GM19455 (cell line): Measurements from ENCODE around the gene NXPH1.
A peak's percentile ranks its signal among the peaks of the same experiment; 100 is the strongest.

Experiments used
- ATAC-seq: cut with Tn5 transposase; IDR thresholded peaks from one replicate; pipeline ENCODE4 v1.9.1; 2021; ENCODE audit not compliant: unreplicated experiment

NXPH1 gene

GRCh38 chr7:8435590-8436545, 2.5 kb downstream of the NXPH1 start:
- ATAC-seq = no peak

GRCh38 chr7:8436965-8437364, 3.6 kb downstream of the NXPH1 start:
- peak; percentile 72 for ATAC-seq

GRCh38 chr7:8437606-8438005, 4.2 kb downstream of the NXPH1 start:
- ATAC-seq = no peak

- no peak for ATAC-seq
Observed at GRCh38 chr7:8440670-8441069, 7.3 kb downstream of the NXPH1 start.

- ATAC-seq = no peak
Observed at GRCh38 chr7:8441106-8441965, 7.9 kb downstream of the NXPH1 start.

- no peak for ATAC-seq
Observed at GRCh38 chr7:8442051-8442813, 8.8 kb downstream of the NXPH1 start.

- ATAC-seq = no peak
Observed at GRCh38 chr7:8442814-8443304, 9.4 kb downstream of the NXPH1 start.

- no peak for ATAC-seq
Observed at GRCh38 chr7:8443576-8444467, 10.4 kb downstream of the NXPH1 start.

GRCh38 chr7:8444468-8444769, 11.0 kb downstream of the NXPH1 start:
- no peak for ATAC-seq

GRCh38 chr7:8453535-8453934, 20.1 kb downstream of the NXPH1 start:
- no peak for ATAC-seq

- ATAC-seq = no peak
Observed at GRCh38 chr7:8455426-8455825, 22.0 kb downstream of the NXPH1 start.

GRCh38 chr7:8462309-8462708, 28.9 kb downstream of the NXPH1 start:
- no peak for ATAC-seq

- no peak for ATAC-seq
Observed at GRCh38 chr7:8465338-8465737, 31.9 kb downstream of the NXPH1 start.

GRCh38 chr7:8480527-8480926, 47.1 kb downstream of the NXPH1 start:
- no peak for ATAC-seq

- ATAC-seq = no peak
Observed at GRCh38 chr7:8481096-8481495, 47.7 kb downstream of the NXPH1 start.

- ATAC-seq = no peak
Observed at GRCh38 chr7:8481752-8482446, 48.5 kb downstream of the NXPH1 start.

- no peak for ATAC-seq
Observed at GRCh38 chr7:8490391-8491045, 57.1 kb downstream of the NXPH1 start.

GRCh38 chr7:8491106-8491505, 57.7 kb downstream of the NXPH1 start:
- ATAC-seq = no peak
